SK-N-MC (cell line): Measurements from ENCODE around the gene CHAT.

Source experiments
- DNase-seq: peaks from one replicate; pipeline ENCODE4 v3.0.0-alpha.2; 2011; ENCODE audit warnings: low read depth, low spot score
- H3K27ac ChIP-seq: fragments of 200-600 bp; sonication (generic); 2 replicates; pipeline ENCODE4 v1.5.1; 2016; ENCODE audit warnings: mixed run types
- H3K36me3 ChIP-seq: fragments of 200-600 bp; sonication (generic); 2 replicates; pipeline ENCODE4 v1.6.1; 2017; ENCODE audit warnings: antibody characterized with exemption, low read length, mixed read lengths; ENCODE audit not compliant: insufficient read depth
- H3K4me3 ChIP-seq: fragments of 200-600 bp; sonication (generic); 2 replicates; pipeline ENCODE4 v1.5.1; 2016
- H3K9ac ChIP-seq: fragments of 200-600 bp; sonication (generic); 2 replicates; pipeline ENCODE4 v1.8.0; 2017; ENCODE audit warnings: mixed run types, mixed read lengths; ENCODE audit not compliant: insufficient read length
- H3K9me3 ChIP-seq: fragments of 200-600 bp; sonication (generic); 2 replicates; pipeline ENCODE4 v1.6.1; 2017; ENCODE audit warnings: low read depth, mild to moderate bottlenecking, antibody characterized with exemption, low read length, moderate library complexity, mixed read lengths
- EZH2 ChIP-seq: fragments of 200-600 bp; sonication (generic); IDR thresholded peaks from one replicate; pipeline ENCODE4 v1.6.1; 2017; ENCODE audit warnings: antibody characterized with exemption
- FOXP2 ChIP-seq: optimal IDR thresholded peaks from 2 replicates; pipeline ENCODE3; 2011; ENCODE audit warnings: mild to moderate bottlenecking, moderate library complexity; ENCODE audit not compliant: insufficient read depth; ENCODE audit errors: extremely low read length, control extremely low read depth
- POLR2AphosphoS5 ChIP-seq: IDR thresholded peaks from 2 replicates; pipeline ENCODE4 v1.6.1; 2012; ENCODE audit warnings: mild to moderate bottlenecking, low read depth, low read length, borderline replicate concordance

CHAT gene

DNA sequence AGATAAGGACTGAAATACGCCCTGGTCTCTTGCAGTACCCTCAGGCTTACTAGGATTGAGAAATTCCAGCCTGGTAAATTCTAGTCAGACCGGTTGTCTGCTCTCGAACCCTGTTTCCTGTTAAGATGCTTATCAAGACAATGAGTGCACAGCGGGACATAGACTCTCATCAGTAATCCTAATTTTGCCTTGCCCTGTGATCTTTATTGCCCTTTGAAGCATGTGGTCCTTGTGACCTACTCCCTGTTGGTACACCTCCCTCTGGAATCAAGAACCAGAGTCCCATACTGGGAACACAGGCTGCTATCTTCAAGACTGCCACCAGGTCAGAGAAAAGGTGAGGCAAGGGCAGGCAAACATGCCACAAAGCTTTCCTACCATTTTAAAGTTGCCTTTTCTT, 72.8 kb downstream of the CHAT start:
- TF ChIP-seq EZH2 (no peak), POLR2AphosphoS5 (no peak), FOXP2 (no peak)

DNA sequence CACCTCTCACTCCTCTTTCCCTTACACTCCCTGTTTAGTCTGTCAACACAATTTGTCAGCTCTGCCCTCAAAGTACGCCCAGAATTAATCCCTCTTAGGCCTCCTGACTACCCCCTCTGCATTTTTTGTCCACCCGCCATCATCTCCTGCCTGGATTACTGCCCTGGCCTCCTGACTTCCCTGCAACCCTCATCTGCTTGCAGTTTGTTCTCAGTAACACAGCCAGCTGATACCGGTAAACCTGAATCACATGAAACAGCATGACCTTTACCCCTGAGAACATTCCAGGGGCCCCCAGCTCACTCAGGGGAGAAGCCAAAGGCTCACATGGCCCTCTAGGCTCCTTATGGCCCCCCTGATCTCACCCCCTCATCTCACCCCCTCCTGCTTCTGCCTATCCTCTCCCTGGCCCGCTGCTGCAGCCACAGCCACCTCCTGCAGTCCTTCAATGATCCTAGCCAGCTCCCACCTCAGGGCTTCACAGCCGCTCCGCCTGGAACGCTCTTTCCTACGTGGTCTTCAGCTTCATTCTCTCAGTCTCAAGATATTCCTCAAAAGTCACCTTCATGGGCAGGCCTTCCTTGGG, 74.5 kb downstream of the CHAT start:
- Histone ChIP-seq H3K9me3 (no peaks in the 10 kb centered on the region), H3K4me3 (no peak overlapping the region), H3K27ac (no peak overlapping the region), H3K36me3 (no peaks in the 10 kb centered on the region), H3K9ac (no peak overlapping the region)
- TF ChIP-seq EZH2 = no peak
- no peak for TF ChIP-seq POLR2AphosphoS5
- TF ChIP-seq FOXP2 = no peak
- DNase-seq = no peak

More for the DNA sequence above, 72.8 kb downstream of the CHAT start:
- peak overlapping the region; percentile 12; the same call in 1 of the 2 replicates for H3K4me3 ChIP-seq
- no peak for DNase-seq
- H3K27ac ChIP-seq = peak overlapping the region; percentile 60; the same call in 1 of the 2 replicates
- H3K9me3 ChIP-seq = no peaks in the 10 kb centered on the region
- H3K36me3 ChIP-seq = no peaks in the 10 kb centered on the region
- no peak overlapping the region for H3K9ac ChIP-seq

- H3K9me3 ChIP-seq = no peaks in the 10 kb centered on the region
- H3K4me3 ChIP-seq = no peak overlapping the region
- H3K9ac ChIP-seq = no peak overlapping the region
- DNase-seq = no peak
- no peak for TF ChIP-seq FOXP2
- TF ChIP-seq EZH2 = no peak
- no peak for TF ChIP-seq POLR2AphosphoS5
- H3K27ac ChIP-seq = no peak overlapping the region
- no peaks in the 10 kb centered on the region for H3K36me3 ChIP-seq
Observed at GRCh38 chr10:49688920-49689319, 75.1 kb downstream of the CHAT start.

DNA sequence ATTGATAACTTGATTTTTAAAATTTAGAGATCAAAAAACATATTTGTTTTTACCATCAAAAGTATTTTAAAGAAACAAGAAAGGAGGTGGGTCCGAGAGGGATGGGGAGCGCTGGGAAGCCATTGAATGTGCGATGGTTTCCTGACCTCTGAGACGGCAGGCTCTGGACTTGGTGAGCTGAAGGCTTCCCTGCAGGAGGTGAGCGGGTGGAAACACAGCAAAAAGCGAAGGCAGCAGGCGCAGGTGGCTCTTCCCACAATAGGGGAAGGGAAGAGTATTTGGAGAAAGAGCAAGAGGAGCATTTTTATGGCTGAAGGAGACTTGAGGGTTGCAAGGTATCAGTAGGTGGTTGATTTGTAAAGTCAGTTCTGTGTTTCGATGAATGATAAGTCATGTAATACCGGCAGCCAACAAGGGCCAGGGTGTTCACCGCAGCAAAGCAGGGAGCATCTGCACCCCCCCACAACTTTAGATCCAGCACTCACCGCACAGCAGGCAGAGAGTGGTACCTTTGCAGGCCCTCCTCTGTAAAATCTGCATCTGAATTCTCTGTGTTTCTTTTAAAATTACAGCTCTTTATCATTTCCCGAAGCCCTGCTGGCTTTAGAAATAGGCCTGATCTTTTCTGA, 76.2 kb downstream of the CHAT start:
- H3K9me3 ChIP-seq = no peaks in the 10 kb centered on the region
- TF ChIP-seq POLR2AphosphoS5 (no peak), FOXP2 (no peak), EZH2 (no peak)
- DNase-seq = no peak
- no peak overlapping the region for H3K9ac ChIP-seq
- no peak overlapping the region for H3K4me3 ChIP-seq
- no peaks in the 10 kb centered on the region for H3K36me3 ChIP-seq
- no peak overlapping the region for H3K27ac ChIP-seq

- H3K9ac ChIP-seq = no peak overlapping the region
- no peak for DNase-seq
- H3K36me3 ChIP-seq = no peaks in the 10 kb centered on the region
- H3K27ac ChIP-seq = no peak overlapping the region
- no peaks in the 10 kb centered on the region for H3K9me3 ChIP-seq
- TF ChIP-seq FOXP2 (no peak), POLR2AphosphoS5 (no peak), EZH2 (no peak)
- no peak overlapping the region for H3K4me3 ChIP-seq
Observed at GRCh38 chr10:49690698-49691356, 77.0 kb downstream of the CHAT start.

- Histone ChIP-seq H3K27ac (no peak overlapping the region), H3K36me3 (no peaks in the 10 kb centered on the region), H3K9ac (no peak overlapping the region), H3K4me3 (no peak overlapping the region), H3K9me3 (no peaks in the 10 kb centered on the region)
- TF ChIP-seq FOXP2 (no peak), EZH2 (no peak), POLR2AphosphoS5 (no peak)
- no peak for DNase-seq
Observed at GRCh38 chr10:49691588-49691987, 77.8 kb downstream of the CHAT start.

- H3K9ac ChIP-seq = no peak overlapping the region
- TF ChIP-seq POLR2AphosphoS5 (no peak), EZH2 (no peak), FOXP2 (no peak)
- H3K9me3 ChIP-seq = no peaks in the 10 kb centered on the region
- DNase-seq = no peak
- H3K27ac ChIP-seq = no peak overlapping the region
- no peaks in the 10 kb centered on the region for H3K36me3 ChIP-seq
- H3K4me3 ChIP-seq = no peak overlapping the region
Observed at GRCh38 chr10:49694466-49694865, 80.6 kb downstream of the CHAT start.

DNA sequence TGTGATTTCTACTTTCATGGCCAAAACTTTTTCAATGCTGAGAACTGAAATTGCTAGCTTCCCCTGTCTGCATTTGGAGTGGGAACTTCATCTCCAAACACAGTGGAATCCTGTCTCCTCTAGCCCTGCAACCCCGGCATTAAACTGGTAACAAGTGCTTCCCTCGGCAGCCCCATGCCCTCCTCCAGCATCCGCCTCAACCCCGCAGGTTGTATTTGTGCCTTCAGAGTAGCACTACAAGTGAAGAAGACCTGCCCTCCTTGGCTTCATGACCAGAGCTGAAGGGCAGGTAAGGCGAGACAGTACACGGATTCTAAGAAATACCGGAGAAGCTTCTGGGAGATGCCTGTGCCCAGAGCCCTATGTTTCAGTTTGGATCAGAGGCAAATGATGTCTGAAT, 82.5 kb downstream of the CHAT start:
- TF ChIP-seq FOXP2 = no peak
- no peak for TF ChIP-seq POLR2AphosphoS5
- TF ChIP-seq EZH2 = no peak
- Histone ChIP-seq H3K9ac (no peak overlapping the region), H3K27ac (no peak overlapping the region), H3K4me3 (no peak overlapping the region), H3K36me3 (no peaks in the 10 kb centered on the region), H3K9me3 (no peaks in the 10 kb centered on the region)
- no peak for DNase-seq
